ENCODE data around the gene FAM81A.
"Not testable (repeated sequence)": the region's sequence is repeated elsewhere in the genome, so short reads cannot be mapped to it uniquely, and the experiment has no call there.

The FAM81A gene

GRCh38 chr15:59437817-59438624, at the start of gene FAM81A:
Gene FAM81A (plus strand): TSS chr15:59438186. CDS start chr15:59458627, 20,441 bp downstream.
- DNase-seq, result peak; percentile 58

- DNase-seq, result no peak
Observed at GRCh38 chr15:59388670-59389069, 49.3 kb upstream of the FAM81A start.

- no peak for DNase-seq
Observed at GRCh38 chr15:59392299-59392698, 45.7 kb upstream of the FAM81A start.

GRCh38 chr15:59394166-59394661, 43.8 kb upstream of the FAM81A start:
- no peak for DNase-seq

- no peak for DNase-seq
Observed at GRCh38 chr15:59396211-59396610, 41.8 kb upstream of the FAM81A start.

- DNase-seq, result no peak
Observed at GRCh38 chr15:59396679-59397078, 41.3 kb upstream of the FAM81A start.

GRCh38 chr15:59398220-59398619, 39.8 kb upstream of the FAM81A start:
- no peak for DNase-seq

- DNase-seq, result no peak
Observed at GRCh38 chr15:59399465-59400102, 38.4 kb upstream of the FAM81A start.

- no peak for DNase-seq
Observed at GRCh38 chr15:59400103-59400813, 37.7 kb upstream of the FAM81A start.

GRCh38 chr15:59401051-59401823, 36.7 kb upstream of the FAM81A start:
- not testable (repeated sequence) for DNase-seq

GRCh38 chr15:59401824-59402569, 36.0 kb upstream of the FAM81A start:
- no peak for DNase-seq

- DNase-seq, result no peak
Observed at GRCh38 chr15:59405079-59405478, 32.9 kb upstream of the FAM81A start.

GRCh38 chr15:59406446-59406845, 31.5 kb upstream of the FAM81A start:
- DNase-seq, result no peak

GRCh38 chr15:59407946-59408345, 30.0 kb upstream of the FAM81A start:
- DNase-seq, result no peak

GRCh38 chr15:59410391-59410896, 27.5 kb upstream of the FAM81A start:
- DNase-seq, result no peak

- no peak for DNase-seq
Observed at GRCh38 chr15:59413577-59413976, 24.4 kb upstream of the FAM81A start.

GRCh38 chr15:59416816-59417215, 21.2 kb upstream of the FAM81A start:
- no peak for DNase-seq

- no peak for DNase-seq
Observed at GRCh38 chr15:59419170-59419569, 18.8 kb upstream of the FAM81A start.

GRCh38 chr15:59420108-59420507, 17.9 kb upstream of the FAM81A start:
- no peak for DNase-seq

GRCh38 chr15:59420986-59421618, 16.9 kb upstream of the FAM81A start:
- DNase-seq, result no peak

GRCh38 chr15:59424616-59425015, 13.4 kb upstream of the FAM81A start:
- no peak for DNase-seq
